GM19035 (cell line): ENCODE data around the gene ABHD5.
"Not testable (repeated sequence)": the region's sequence is repeated elsewhere in the genome, so short reads cannot be mapped to it uniquely, and the experiment has no call there.

Experiments
- ATAC-seq: cut with Tn5 transposase; IDR thresholded peaks from one replicate; pipeline ENCODE4 v1.9.1; 2021; ENCODE audit not compliant: unreplicated experiment

Gene ABHD5

GRCh38 chr3:43690400-43691119 is at the start of gene ABHD5:
TSS of gene ABHD5 (plus strand) at chr3:43690938. CDS start at chr3:43690993, 55 bp downstream.
- ATAC-seq = peak; percentile 86

DNA sequence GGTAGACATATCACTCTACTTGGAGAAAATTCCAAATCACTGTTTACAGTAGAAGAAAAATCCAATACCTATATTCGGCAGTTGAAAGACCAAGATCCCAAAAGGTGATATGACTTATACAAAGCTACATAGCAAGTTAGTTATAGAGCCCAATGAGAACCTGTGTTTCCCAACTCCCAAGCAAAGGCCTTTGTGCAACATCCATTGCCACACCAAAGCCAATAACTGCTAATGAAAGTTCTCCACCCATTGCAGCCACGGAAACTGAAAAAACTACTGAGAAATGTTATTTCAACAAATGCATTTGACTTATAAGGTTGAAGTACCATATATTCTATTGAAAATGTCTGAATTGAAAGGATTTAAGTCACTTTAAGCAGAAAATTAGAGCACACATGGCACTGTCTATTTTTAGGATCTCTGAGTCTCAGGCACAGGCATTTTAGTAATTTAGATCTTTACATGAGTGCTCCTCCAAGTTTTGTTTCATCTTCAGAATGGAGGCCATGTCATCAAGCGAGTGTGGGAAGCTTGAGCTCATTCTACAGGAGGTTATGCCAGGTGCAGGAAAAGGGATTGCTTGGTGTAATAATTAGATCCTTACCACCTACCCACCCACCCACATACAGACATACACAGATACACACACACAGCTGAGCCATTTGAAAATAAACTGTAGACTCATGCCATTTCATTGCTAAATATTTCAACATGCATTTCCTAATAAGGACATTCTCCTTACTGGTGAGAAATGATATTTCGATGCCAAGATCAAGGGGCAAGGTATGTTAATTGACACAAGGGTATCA is 49.2 kb upstream of the ABHD5 start:
- ATAC-seq = no peak

- ATAC-seq = no peak
Observed at GRCh38 chr3:43644443-43644842, 46.3 kb upstream of the ABHD5 start.

GRCh38 chr3:43647331-43648166 is 43.2 kb upstream of the ABHD5 start:
- ATAC-seq = no peak

DNA sequence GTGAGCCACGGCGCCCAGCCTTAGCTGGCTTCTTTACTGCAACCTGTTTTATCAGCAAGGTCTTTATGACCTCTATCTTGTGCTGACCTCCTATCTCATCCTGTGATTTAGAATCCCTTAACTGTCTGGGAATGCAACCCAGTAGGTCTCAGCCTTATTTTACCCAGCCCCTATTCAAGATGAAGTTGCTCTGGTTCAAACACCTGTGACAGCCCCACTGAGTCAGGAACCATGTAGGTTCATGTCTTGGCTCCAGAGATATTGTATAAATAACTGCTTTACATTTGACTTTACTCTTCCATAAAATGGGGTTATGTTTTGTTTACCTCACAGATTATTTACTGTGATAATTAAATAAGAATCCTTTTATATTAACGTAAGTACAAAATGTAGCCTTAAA is 41.8 kb upstream of the ABHD5 start:
- no peak for ATAC-seq

DNA sequence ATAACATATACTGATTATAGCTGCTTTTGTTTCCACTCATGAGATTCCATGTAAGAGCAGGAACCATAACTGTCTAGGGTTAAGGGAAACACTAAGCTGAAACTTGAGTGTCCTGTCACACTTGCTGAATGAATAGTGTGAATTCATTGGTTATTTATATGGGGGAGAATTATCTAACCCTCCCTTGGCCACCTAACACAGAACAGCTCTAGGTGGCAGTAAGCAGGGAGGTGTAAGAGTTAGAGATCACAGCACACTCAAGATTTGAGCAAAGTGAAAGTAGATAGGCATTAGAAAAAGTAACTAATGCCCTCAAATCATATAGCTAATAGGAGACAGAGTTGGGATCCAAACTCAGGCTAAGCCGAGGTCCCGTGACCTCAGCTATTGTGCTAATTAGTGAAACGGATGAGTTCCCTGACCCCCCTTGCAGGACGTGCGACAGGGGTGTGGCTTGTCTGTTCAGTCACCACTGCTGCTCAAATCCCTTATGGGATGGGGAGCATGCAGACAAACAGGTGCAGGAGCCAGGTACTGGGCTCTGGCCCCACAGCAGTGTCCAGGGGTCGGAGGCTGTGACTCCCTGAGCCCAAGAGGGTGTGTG is 41.3 kb upstream of the ABHD5 start:
- ATAC-seq = no peak

GRCh38 chr3:43650345-43650744 is 40.4 kb upstream of the ABHD5 start:
- no peak for ATAC-seq

DNA sequence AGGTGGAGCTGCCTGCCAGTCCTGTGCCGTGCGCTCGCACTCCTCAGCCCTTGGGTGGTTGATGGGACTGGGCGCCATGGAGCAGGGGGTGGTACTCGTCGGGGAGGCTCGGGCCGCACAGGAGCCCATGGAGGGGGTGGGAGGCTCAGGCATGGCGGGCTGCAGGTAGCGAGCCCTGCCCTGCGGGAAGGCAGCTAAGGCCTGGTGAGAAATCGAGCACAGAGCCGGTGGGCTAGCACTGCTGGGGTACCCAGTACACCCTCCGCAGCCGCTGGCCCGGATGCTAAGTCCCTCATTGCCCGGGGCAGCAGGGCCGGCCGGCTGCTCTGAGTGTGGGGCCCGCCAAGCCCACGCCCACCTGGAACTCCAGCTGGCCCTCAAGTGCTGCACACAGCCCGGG is 34.3 kb upstream of the ABHD5 start:
- not testable (repeated sequence) for ATAC-seq

- ATAC-seq = no peak
Observed at GRCh38 chr3:43659250-43659880, 31.4 kb upstream of the ABHD5 start.

DNA sequence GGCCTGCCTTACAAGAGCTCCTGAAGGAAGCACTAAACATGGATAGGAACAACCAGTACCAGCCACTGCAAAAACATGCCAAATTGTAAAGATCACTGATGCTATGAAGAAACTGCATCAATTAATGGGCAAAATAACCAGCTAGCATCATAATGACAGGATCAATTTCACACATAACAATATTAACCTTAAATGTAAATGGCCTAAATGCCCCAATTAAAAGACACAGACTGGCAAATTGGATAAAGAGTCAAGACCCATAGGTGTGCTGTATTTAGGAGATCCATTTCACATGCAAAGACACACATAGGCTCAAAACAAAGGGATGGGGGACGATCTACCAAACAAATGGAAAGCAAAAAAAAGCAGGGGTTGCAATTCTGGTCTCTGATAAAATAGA is 29.4 kb upstream of the ABHD5 start:
- not testable (repeated sequence) for ATAC-seq

- ATAC-seq = not testable (repeated sequence)
Observed at GRCh38 chr3:43665011-43665410, 25.7 kb upstream of the ABHD5 start.

GRCh38 chr3:43670635-43671522 is 19.9 kb upstream of the ABHD5 start:
- ATAC-seq = no peak

GRCh38 chr3:43674345-43675085 is 16.2 kb upstream of the ABHD5 start:
- ATAC-seq = no peak

GRCh38 chr3:43675593-43675992 is 15.1 kb upstream of the ABHD5 start:
- ATAC-seq = no peak

GRCh38 chr3:43676441-43676840 is 14.3 kb upstream of the ABHD5 start:
- no peak for ATAC-seq

DNA sequence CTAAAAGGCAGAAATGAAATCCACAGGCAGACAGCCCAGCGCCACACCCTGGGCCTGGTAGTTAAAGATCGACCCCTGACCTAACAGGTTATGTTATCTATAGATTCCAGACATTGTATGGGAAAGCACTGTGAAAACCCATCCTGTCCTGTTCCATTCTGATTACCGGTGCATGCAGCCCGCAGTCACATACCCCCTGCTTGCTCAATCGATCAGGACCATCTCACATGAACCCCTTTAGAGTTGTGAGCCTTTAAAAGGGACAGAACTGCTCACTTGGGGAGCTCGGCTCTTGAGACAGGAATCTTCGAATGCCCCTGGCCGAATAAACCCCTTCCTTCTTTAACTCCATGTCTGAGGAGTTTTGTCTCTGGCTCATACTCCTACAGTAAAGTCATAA is 12.4 kb upstream of the ABHD5 start:
- not testable (repeated sequence) for ATAC-seq

- not testable (repeated sequence) for ATAC-seq
Observed at GRCh38 chr3:43678887-43679449, 11.8 kb upstream of the ABHD5 start.

DNA sequence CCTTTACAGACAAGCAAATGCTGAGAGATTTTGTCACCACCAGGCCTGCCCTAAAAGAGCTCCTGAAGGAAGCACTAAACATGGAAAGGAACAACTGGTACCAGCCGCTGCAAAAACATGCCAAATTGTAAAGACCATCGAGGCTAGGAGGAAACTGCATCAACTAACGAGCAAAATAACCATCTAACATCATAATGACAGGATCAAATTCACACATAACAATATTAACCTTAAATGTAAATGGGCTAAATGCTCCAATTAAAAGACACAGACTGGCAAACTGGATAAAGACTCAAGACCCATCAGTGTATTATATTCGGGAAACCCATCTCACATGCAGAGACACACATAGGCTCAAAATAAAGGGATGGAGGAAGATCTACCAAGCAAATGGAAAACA is 9.9 kb upstream of the ABHD5 start:
- ATAC-seq = not testable (repeated sequence)

GRCh38 chr3:43684944-43685343 is 5.8 kb upstream of the ABHD5 start:
- ATAC-seq = no peak
